Measurements from ENCODE around the gene WNT1. TPM values are rescaled to one million over a fixed set of nuclear protein-coding genes. Genes with fewer than 3 reads are reported as not detected.
A peak's percentile ranks its signal among the peaks of the same experiment; 100 is the strongest.

WNT1 gene
- total and polyA plus RNA-seq, 10 of the 15 experiments (the other 5 are each of a cell fraction or from before 2014, with no cell fraction given): not detected

- Histone ChIP-seq H3K36me3 (ENCODE audit: control insufficient read depth in 2 of 2, insufficient read depth in 2 of 2, low read length in 1 of 2) (peaks cover 2 to 3% of the 10 kb centered on the region in 2 experiments; a peak in 3 of 4 replicates), H2AFZ (ENCODE audit: control insufficient read depth, low read depth, low read length) (peak overlapping the region; percentile 76), H3K27me3 (replicated peaks in 1 of 2; ENCODE audit: control insufficient read depth in 2 of 2, insufficient read depth in 2 of 2, low read length in 1 of 2) (no peaks in the 10 kb centered on the region; a peak in 1 of 4 replicates), H3K4me3 (peak overlapping the region; percentile 95), H3K27ac (ENCODE audit: control insufficient read depth, insufficient read depth) (peak overlapping the region; percentile 62), H4K20me1 (ENCODE audit: control insufficient read depth, insufficient read depth) (no peaks in the 10 kb centered on the region), H3K4me2 (ENCODE audit: control insufficient read depth, insufficient read depth) (peak overlapping the region; percentile 89), H3K9me3 (replicated peaks; ENCODE audit: control insufficient read depth, insufficient read depth, low read length) (no peaks in the 10 kb centered on the region), H3K79me2 (ENCODE audit: control insufficient read depth, insufficient read depth, low read length) (peaks cover 50% of the 10 kb centered on the region), H3K4me1 (ENCODE audit: control insufficient read depth, insufficient read depth, low read length) (peaks cover 14% of the 10 kb centered on the region), H3K9ac (ENCODE audit: control insufficient read depth, insufficient read depth, low read length) (peak overlapping the region; percentile 75)
- ChIA-PET POLR2A (interaction anchor here (0.6 to 8.1 kb wide), 15 partner anchors 11 to 646 kb away, joined by 3 to 86 read pairs (median 5); partner anchors contain the start of genes DDX23, FKBP11, KANSL2 and WNT1), CTCF (interaction anchor here (0.9 to 3.6 kb wide), 16 partner anchors 11 to 142 kb away, joined by 3 to 39 read pairs (median 6); partner anchors contain the start of genes DDX23, FKBP11 and WNT1), RAD21 (ENCODE audit: unreplicated experiment) (interaction anchor here (0.6 to 4.6 kb wide), 12 partner anchors 8 to 104 kb away, joined by 3 to 35 read pairs (median 4); partner anchors contain the start of genes DDX23, FKBP11, WNT1 and WNT10B), SMC1A (ENCODE audit: uncharacterized antibody, unreplicated experiment) (interaction anchor here (0.7 to 3.7 kb wide), 13 partner anchors 10 to 103 kb away, joined by 3 to 18 read pairs (median 4); partner anchors contain the start of genes FKBP11, RND1 and WNT10B)
- intact Hi-C loops (cut with micrococcal nuclease; ENCODE audit: unreplicated experiment): no loop called here
- WGBS (ENCODE audit: insufficient coverage, insufficient replicate concordance, low lambda C conversion rate, missing lambda C conversion rate): 1% methylated on average over 29 of the region's 29 CpGs
- BruUV-seq (replicated peaks): no TSS peak
- in situ Hi-C loops (cut with MboI): no loop called here
- ATAC-seq (peak; percentile 54), DNase-seq (ENCODE audit: low read depth, low spot score) (peak; percentile 59), FAIRE-seq (no peak)
- TF ChIP-seq NFYB (IDR thresholded peaks at IDR 0.05; ENCODE audit: insufficient read depth, low read depth, low read length) (peak; percentile 27; the same call in 1 of the 2 replicates), ZNF217 (IDR thresholded peaks at IDR 0.05) (no peak), BHLHE40 (IDR thresholded peaks at IDR 0.05; ENCODE audit: borderline replicate concordance in 1 of 2, low read depth in 2 of 2, low read length in 1 of 2) (no peak), ZNF622 (IDR thresholded peaks at IDR 0.05) (no peak), RUNX3 (IDR thresholded peaks at IDR 0.05; ENCODE audit: low read length) (peak; percentile 63), BCLAF1 (IDR thresholded peaks at IDR 0.05) (no peak), MTA2 (IDR thresholded peaks at IDR 0.05; ENCODE audit: low read depth) (no peak; the same call in 1 of the 2 replicates), SP1 (IDR thresholded peaks at IDR 0.05; ENCODE audit: low read depth, low read length) (no peak), MEF2B (IDR thresholded peaks at IDR 0.05; ENCODE audit: partially characterized antibody, poor library complexity, severe bottlenecking) (no peak), BACH1 (IDR thresholded peaks at IDR 0.05; ENCODE audit: borderline replicate concordance) (no peak), EP300 (IDR thresholded peaks at IDR 0.05; ENCODE audit: borderline replicate concordance in 1 of 2, control insufficient read depth in 1 of 2, low read depth in 2 of 2, low read length in 2 of 2) (no peak), EGR1 (IDR thresholded peaks at IDR 0.05; ENCODE audit: borderline replicate concordance in 1 of 2, low read depth in 2 of 2, low read length in 2 of 2) (peak in 1 of 2 experiments; percentile 63; a peak in 2 of 3 replicates)
- TF ChIP-seq, protein P1, sequence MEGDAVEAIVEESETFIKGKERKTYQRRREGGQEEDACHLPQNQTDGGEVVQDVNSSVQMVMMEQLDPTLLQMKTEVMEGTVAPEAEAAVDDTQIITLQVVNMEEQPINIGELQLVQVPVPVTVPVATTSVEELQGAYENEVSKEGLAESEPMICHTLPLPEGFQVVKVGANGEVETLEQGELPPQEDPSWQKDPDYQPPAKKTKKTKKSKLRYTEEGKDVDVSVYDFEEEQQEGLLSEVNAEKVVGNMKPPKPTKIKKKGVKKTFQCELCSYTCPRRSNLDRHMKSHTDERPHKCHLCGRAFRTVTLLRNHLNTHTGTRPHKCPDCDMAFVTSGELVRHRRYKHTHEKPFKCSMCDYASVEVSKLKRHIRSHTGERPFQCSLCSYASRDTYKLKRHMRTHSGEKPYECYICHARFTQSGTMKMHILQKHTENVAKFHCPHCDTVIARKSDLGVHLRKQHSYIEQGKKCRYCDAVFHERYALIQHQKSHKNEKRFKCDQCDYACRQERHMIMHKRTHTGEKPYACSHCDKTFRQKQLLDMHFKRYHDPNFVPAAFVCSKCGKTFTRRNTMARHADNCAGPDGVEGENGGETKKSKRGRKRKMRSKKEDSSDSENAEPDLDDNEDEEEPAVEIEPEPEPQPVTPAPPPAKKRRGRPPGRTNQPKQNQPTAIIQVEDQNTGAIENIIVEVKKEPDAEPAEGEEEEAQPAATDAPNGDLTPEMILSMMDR (IDR thresholded peaks at IDR 0.05 in 2 of 3, conservative IDR thresholded peaks at IDR 0.05 in 1 of 3; ENCODE audit: control insufficient read depth in 2 of 3, extremely low read depth in 1 of 3, insufficient read depth in 1 of 3, low read depth in 3 of 3, low read length in 3 of 3): no peak
Measured at GRCh38 chr12:48956279-48957140, 21.6 kb upstream of the WNT1 start.

All from GM12878 (cell line).